GM21619 (cell line): ENCODE results near the gene CTNND2.

Source experiments
- ATAC-seq: cut with Tn5 transposase; IDR thresholded peaks from one replicate; pipeline ENCODE4 v1.9.1; 2021; ENCODE audit not compliant: unreplicated experiment

Gene CTNND2

GRCh38 chr5:10977011-10977410, 927.2 kb downstream of the CTNND2 start:
- no peak for ATAC-seq

- ATAC-seq = no peak
Observed at GRCh38 chr5:10975945-10976344, 928.3 kb downstream of the CTNND2 start.

- ATAC-seq = no peak
Observed at GRCh38 chr5:10974850-10975249, 929.4 kb downstream of the CTNND2 start.

GRCh38 chr5:10973316-10973715, 930.9 kb downstream of the CTNND2 start:
- ATAC-seq = no peak

DNA sequence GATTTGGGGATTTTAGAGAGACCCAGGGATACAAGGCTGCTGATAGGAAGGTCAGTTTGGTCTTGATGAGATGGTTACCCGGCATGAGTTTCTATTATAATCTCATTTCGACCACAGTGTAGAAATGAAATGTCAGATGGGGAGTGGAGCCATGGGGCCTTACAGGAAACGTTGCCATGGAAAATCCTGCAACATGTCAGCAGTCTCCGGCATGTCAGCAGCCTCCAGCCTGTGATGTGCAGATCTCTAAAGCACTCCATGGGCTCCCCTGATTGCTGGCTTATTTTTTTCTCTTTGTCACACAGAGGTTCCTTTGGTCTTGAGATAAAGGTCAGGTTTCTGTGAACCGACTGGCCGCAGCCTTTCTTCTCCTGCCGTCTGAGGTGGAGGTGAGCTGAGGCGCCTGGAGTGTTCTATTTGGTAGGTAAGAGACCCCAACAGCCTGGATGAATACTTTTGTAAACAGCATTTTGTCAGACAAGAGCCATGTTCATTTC, 934.5 kb downstream of the CTNND2 start:
- no peak for ATAC-seq

- ATAC-seq = no peak
Observed at GRCh38 chr5:10964806-10965205, 939.4 kb downstream of the CTNND2 start.

- no peak for ATAC-seq
Observed at GRCh38 chr5:10958728-10959127, 945.5 kb downstream of the CTNND2 start.

GRCh38 chr5:10949856-10950630, 954.2 kb downstream of the CTNND2 start:
- no peak for ATAC-seq

- ATAC-seq = no peak
Observed at GRCh38 chr5:10946050-10946449, 958.2 kb downstream of the CTNND2 start.

DNA sequence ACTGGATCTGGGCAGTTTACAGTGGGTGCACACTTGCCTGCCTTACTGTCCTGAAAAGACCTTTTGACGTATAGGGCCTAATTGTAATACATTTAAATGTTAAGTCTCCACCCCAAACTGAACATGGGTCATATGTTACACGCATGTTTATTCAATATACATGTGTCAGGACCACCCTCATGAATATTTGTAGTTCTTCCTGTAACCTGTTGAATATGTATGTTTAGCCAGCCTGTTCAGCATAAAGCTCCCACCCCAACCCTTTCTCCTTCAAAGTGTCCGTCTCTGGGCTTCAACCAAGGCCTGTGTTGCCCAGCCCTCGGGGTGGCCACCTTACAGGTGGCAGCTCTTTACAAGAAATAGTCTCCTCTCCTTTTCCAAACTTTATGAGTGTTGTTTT, 962.3 kb downstream of the CTNND2 start:
- no peak for ATAC-seq

DNA sequence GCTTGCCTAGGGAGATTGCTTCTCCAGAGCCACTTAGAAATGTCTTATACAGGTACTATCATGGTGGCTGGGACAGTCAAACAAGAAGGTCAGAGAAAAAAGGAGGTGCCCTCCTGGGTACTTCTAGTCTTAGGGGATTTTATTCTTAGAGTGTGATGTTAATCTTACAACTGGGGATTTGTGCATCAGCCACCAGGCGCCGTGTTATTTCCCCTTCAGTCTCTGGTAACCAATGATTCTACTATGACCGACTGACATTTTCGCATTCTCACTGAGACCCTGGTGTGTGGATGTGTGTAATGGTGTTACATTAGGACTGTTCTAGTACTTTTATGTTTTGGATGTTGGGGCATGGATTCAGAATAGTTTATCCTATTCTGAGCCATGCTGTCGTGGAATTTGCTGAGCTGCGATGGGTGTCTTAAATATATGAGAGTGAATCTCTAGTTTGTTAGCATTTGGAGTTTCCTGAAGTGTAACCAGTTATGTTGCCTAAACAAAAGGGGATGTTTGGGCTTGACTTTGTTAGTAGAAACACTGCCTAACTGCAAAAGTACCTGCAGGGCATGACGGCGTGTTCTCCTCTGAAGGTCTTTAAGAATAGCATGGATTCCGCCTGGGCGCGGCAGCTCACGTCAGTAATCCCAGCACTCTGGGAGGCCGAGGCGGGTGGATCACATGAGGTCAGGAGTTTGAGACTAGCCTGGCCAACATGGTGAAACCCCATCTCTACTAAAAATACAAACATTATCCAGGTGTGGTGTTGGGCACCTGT, 968.0 kb downstream of the CTNND2 start:
- ATAC-seq = no peak

- no peak for ATAC-seq
Observed at GRCh38 chr5:10935536-10935935, 968.7 kb downstream of the CTNND2 start.

GRCh38 chr5:10934783-10935355, 969.4 kb downstream of the CTNND2 start:
- no peak for ATAC-seq

DNA sequence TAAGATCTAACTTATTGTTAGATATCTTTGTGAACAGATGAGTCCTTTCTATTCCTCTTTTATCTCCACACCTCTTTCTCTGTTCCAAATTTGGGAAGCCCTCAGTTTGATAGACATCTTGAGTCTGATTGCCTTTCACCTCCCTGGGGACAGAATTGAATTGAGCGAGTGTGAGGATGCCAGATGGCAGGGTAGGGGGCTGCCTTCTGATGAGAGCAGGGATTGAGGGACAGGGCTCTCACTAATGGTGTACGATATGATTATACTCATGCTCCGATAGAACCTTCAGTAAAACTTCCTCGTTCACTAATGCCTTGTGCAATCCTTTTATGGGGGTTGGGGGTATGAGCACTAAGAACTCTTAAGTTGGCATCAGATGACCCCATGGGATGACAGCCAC, 971.1 kb downstream of the CTNND2 start:
- no peak for ATAC-seq

GRCh38 chr5:10932426-10932825, 971.8 kb downstream of the CTNND2 start:
- ATAC-seq = no peak

- no peak for ATAC-seq
Observed at GRCh38 chr5:10927608-10928007, 976.6 kb downstream of the CTNND2 start.

DNA sequence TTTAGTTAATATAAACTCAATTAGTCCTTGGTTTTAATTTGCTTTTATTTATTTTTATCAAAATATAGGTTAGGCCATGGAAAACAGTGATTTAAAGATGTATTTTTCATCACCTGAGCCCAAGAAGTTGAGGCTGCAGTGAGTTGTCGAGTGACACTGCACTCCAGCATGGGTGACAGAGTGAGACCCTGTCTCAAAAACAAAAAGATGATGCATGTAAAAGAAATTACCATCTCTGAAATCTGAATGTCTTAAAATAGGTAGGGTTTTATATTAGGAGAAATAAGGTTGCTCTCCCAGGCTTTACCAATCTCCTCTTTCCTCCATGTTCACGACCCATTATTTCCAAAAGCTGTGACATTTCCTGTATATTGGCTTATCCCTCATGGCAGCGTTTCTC, 980.9 kb downstream of the CTNND2 start:
- ATAC-seq = no peak
